ENCODE results near the gene TNS4. TPM values are rescaled to one million over a fixed set of nuclear protein-coding genes. Genes with fewer than 3 reads are reported as not detected.

TNS4 gene
- polyA plus RNA-seq, 2 of the 4 experiments (the other 2 are of a cell fraction) = 24.2 to 73.5 TPM

DNA sequence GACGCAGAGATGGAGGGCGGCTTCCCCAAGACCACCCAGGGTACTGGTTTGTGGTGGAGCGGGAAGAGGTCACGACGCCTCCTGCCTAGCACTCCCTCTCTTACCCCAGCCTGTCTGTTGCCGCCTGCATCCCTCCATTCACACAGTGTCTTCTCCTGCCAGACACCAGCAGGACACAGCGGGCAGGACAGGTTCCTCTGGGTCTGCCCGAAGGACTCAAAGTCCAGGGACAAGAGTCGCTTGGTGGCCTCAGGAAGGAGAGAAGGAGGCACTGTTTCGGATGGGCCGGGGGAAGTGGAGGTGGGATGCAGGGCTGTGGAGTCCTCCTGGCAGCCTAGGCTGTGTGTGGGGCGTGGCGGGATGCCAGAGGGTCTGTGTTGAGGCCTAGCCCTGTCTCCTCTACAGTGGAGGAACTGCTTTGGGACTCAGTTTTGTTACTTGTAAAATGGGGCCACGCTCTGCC is 19.6 kb upstream of the TNS4 start (continued):
- TF ChIP-seq, protein P1, sequence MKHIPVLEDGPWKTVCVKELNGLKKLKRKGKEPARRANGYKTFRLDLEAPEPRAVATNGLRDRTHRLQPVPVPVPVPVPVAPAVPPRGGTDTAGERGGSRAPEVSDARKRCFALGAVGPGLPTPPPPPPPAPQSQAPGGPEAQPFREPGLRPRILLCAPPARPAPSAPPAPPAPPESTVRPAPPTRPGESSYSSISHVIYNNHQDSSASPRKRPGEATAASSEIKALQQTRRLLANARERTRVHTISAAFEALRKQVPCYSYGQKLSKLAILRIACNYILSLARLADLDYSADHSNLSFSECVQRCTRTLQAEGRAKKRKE (CRISPR knock-in tag; IDR thresholded peaks at IDR 0.05; ENCODE audit: low read depth) = no peak
- TF ChIP-seq HDAC2 (IDR thresholded peaks at IDR 0.05) (no peak), CEBPB (IDR thresholded peaks at IDR 0.05) (no peak), MAZ (IDR thresholded peaks at IDR 0.05; ENCODE audit: borderline replicate concordance, low read depth, low read length) (no peak), TP53 (CRISPR knock-in tag; IDR thresholded peaks at IDR 0.05) (peak; percentile 64; the same call in 1 of the 2 replicates), HOXB5 (CRISPR knock-in tag; IDR thresholded peaks at IDR 0.05) (peak; percentile 62; the same call in 1 of the 2 replicates), GATA3 (IDR thresholded peaks at IDR 0.05; ENCODE audit: borderline replicate concordance) (no peak), FOXS1 (CRISPR knock-in tag; IDR thresholded peaks at IDR 0.05) (0 out of 2 replicates have a peak, but pooled peaks have one; percentile 6), CBX8 (IDR thresholded peaks at IDR 0.05) (no peak), BHLHE40 (IDR thresholded peaks at IDR 0.05; ENCODE audit: low read depth, low read length) (no peak), PHF8 (IDR thresholded peaks at IDR 0.05; ENCODE audit: borderline replicate concordance, low read depth) (no peak), KDM1A (IDR thresholded peaks at IDR 0.05; ENCODE audit: low read depth) (no peak), RCOR1 (IDR thresholded peaks at IDR 0.05; ENCODE audit: low read depth, low read length) (no peak), HOXA7 (CRISPR knock-in tag; IDR thresholded peaks at IDR 0.05) (peak; percentile 51; the same call in 1 of the 2 replicates), RARB (CRISPR knock-in tag; IDR thresholded peaks at IDR 0.05) (no peak), ZC3H11A (IDR thresholded peaks at IDR 0.05) (no peak), NFE2L2 (conservative IDR thresholded peaks at IDR 0.05; ENCODE audit: low read length) (no peak), KDM5A (IDR thresholded peaks at IDR 0.05) (no peak)
- TF ChIP-seq, protein P2, sequence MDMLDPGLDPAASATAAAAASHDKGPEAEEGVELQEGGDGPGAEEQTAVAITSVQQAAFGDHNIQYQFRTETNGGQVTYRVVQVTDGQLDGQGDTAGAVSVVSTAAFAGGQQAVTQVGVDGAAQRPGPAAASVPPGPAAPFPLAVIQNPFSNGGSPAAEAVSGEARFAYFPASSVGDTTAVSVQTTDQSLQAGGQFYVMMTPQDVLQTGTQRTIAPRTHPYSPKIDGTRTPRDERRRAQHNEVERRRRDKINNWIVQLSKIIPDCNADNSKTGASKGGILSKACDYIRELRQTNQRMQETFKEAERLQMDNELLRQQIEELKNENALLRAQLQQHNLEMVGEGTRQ (IDR thresholded peaks at IDR 0.05) = no peak
- TF ChIP-seq, protein P3, sequence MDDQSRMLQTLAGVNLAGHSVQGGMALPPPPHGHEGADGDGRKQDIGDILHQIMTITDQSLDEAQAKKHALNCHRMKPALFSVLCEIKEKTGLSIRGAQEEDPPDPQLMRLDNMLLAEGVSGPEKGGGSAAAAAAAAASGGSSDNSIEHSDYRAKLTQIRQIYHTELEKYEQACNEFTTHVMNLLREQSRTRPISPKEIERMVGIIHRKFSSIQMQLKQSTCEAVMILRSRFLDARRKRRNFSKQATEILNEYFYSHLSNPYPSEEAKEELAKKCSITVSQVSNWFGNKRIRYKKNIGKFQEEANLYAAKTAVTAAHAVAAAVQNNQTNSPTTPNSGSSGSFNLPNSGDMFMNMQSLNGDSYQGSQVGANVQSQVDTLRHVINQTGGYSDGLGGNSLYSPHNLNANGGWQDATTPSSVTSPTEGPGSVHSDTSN (IDR thresholded peaks at IDR 0.05) = no peak
- TF ChIP-seq, protein P4, sequence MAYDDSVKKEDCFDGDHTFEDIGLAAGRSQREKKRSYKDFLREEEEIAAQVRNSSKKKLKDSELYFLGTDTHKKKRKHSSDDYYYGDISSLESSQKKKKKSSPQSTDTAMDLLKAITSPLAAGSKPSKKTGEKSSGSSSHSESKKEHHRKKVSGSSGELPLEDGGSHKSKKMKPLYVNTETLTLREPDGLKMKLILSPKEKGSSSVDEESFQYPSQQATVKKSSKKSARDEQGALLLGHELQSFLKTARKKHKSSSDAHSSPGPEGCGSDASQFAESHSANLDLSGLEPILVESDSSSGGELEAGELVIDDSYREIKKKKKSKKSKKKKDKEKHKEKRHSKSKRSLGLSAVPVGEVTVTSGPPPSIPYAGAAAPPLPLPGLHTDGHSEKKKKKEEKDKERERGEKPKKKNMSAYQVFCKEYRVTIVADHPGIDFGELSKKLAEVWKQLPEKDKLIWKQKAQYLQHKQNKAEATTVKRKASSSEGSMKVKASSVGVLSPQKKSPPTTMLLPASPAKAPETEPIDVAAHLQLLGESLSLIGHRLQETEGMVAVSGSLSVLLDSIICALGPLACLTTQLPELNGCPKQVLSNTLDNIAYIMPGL (CRISPR knock-in tag; IDR thresholded peaks at IDR 0.05; ENCODE audit: borderline replicate concordance) = no peak

DNA sequence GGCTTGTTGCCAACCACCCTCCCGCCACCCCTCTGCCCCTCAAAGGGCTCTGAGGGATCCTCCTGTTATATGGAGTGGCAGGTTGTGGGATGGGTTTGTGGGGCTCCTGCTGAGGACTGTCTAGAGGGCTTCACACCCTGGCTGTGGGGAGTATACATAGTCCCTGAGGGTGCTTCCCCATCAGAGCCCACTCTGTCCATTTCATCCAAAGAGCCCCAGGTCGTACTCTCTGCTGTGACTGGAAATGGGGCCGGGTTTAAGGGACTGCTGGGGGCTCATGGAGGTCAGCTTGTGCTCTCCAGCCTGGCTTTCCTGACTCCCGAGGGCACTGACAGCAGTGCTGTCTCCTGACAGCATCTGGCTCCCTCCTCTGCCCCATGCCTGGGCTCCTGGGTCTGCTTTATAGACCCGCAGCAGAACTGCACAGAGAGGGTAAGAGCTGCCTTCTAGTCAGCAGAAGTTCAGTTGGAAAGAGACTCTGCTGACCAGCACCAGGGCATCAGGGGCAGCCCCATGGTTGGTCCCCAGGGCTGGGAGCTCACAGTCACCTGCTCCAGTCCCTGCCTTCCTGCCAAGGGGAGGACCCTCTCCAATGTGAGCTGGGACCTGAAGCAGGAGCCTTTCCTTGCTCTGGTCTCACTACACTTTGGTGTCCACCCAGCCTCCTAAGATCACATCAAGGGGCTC is 17.8 kb upstream of the TNS4 start:
- POLR2A ChIA-PET = interaction anchor here (0.6 to 1.6 kb wide), 5 partner anchors 8 to 56 kb away, joined by 3 to 5 read pairs (median 5); no protein-coding TSS in a partner anchor
- CTCF ChIA-PET = interaction anchor here (0.8 to 36.6 kb wide), 13 partner anchors 8 to 120 kb away, joined by 3 to 1144 read pairs (median 6); partner anchors contain the start of genes CCR7 and IGFBP4
- Histone ChIP-seq H3K4me1 (peaks cover 86% of the 10 kb centered on the region), H3K4me2 (peak overlapping the region; percentile 53), H3K9me3 (peaks cover 12% of the 10 kb centered on the region), H3K27ac (peak overlapping the region; percentile 97 to 99), H3K4me3 (no peak overlapping the region)
- FAIRE-seq (no peak), DNase-seq (ENCODE audit: low read depth in 1 of 2, low spot score in 1 of 2) (no peak), ATAC-seq (peak; percentile 11 to 16)
- 58% methylated on average over 5 of the region's 5 CpGs for WGBS (ENCODE audit: missing lambda C conversion rate)
- no peak for TF ChIP-seq SMC3 (IDR thresholded peaks at IDR 0.05)
- TF ChIP-seq HOXB13 (CRISPR knock-in tag; IDR thresholded peaks at IDR 0.05; ENCODE audit: low read depth) = peak; percentile 56; the same call in 1 of the 2 replicates
- TF ChIP-seq, protein P5, sequence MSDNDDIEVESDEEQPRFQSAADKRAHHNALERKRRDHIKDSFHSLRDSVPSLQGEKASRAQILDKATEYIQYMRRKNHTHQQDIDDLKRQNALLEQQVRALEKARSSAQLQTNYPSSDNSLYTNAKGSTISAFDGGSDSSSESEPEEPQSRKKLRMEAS (IDR thresholded peaks at IDR 0.05) = peak; percentile 23; the same call in 1 of the 2 replicates
